Measurements from ENCODE around the gene MAPT. TPM values are rescaled to one million over a fixed set of nuclear protein-coding genes. Genes with fewer than 3 reads are reported as not detected.
"Not testable (repeated sequence)": the region's sequence is repeated elsewhere in the genome, so short reads cannot be mapped to it uniquely, and the experiment has no call there.

The MAPT gene
- total RNA-seq, 1 donor from 2014 or later: 4.8 TPM

DNA sequence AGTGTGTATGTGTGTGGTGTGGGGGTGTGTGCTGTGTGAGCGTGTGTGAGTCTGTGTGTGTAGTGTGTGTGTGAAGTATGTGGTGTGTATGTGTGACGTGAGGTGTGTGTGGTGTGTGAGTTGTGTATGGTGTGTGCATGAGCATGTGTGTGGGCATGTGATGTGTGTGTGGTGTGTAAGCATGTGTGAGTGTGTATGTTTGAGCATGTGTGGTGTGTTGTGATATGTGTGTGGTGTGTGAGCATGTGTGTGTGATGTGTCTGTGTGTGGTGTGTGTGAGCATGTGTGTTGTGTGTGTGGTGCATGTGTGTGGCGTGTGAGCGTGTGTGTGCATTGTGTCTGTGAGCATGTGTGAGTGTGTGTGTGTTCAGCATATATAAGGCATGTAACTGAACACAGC lies 20.9 kb downstream of the MAPT start:
- intact Hi-C loops (cut with DNase I): no loop called here
- ATAC-seq (no peak), DNase-seq (ENCODE audit: low spot score) (no peak)

DNA sequence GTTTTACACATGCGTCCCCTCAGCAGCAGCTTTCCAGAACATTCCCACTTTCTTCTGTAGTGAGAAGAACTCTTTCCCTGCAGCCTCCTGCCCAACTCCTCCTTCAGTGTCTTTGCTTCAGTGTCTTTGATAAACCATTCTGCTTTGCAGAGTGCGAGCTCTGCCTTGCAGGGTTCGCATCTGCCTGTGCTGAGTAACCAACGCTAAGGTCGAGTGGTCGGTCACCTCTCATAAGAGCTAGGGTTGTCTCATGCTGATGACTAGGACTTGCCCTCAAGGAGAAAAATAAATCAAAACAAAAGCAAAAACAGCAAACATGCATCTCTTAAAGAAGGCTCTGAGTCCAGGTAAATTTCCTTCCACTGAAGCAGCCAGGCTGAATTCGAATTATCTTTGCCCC lies 22.7 kb downstream of the MAPT start:
- ATAC-seq: no peak
- intact Hi-C loops (cut with DNase I): no loop called here
- no peak for DNase-seq (ENCODE audit: low spot score)

DNA sequence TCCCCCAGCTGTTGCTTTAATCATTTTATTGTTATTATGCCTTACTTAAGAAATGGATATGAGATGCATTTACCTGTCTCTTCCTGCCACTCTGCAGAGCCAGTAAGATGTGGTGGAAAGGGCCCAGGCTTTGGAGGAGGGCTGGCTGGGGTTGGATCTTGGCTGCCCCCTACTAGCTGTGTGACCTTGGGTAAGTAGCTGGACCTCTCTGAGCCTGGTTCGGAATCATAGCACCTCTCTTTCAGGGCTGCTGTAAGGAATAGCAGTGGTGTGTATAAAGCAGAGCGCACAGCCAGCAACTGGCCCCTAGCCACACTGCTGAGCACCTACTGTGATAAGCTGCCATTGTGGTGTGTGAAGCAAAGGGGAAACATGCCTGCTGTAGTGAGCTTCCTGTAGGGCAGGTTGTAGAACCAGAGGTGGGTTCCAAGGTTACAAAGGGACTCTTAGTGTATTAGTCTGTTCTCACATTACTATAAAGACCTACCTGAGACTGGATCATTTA lies 23.9 kb downstream of the MAPT start:
- DNase-seq (ENCODE audit: low spot score): no peak
- intact Hi-C loops (cut with DNase I): no loop called here
- no peak for ATAC-seq

DNA sequence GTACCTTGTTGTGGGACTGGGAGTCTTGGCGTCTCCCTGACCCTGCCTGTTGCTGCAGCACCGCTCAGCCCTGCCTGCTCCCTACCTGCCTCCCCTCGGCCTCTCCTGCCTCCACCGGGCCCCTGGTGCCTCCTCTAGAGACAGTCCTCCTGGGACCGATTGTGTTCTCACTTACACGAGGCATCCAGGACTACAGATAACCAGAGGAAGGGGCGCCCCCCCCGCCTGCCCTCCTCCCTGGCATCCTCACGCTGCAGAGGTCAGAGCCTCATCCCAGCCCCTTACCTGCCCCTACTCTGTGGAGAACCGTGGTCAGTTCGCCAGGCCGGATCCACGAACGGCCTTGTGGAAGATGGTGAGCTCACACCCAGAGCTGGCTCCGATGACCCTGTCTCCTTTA lies 24.8 kb downstream of the MAPT start:
- intact Hi-C loops (cut with DNase I): no loop called here
- ATAC-seq: no peak
- DNase-seq (ENCODE audit: low spot score): no peak

DNA sequence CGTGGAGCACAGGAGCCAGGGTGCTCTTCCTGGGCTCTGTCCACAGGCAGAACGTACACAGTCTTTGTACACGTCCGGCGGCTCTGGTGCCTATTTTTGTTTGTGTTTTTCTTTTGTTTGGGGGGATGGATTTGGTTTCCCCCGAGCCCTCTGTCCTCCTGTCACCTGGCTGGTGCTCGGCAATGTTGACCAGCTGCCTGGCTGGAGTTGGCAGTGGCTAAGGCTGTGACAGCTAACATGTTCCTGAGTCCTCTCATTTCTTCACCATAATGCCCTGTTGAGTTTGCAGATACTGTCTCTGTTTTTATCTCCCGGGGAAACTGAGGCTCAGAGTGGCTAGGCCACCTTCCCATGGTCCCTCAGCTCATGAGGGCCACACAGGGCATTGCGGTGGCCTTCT lies 25.7 kb downstream of the MAPT start:
- ATAC-seq (no peak), DNase-seq (ENCODE audit: low spot score) (no peak)
- intact Hi-C loops (cut with DNase I): no loop called here

DNA sequence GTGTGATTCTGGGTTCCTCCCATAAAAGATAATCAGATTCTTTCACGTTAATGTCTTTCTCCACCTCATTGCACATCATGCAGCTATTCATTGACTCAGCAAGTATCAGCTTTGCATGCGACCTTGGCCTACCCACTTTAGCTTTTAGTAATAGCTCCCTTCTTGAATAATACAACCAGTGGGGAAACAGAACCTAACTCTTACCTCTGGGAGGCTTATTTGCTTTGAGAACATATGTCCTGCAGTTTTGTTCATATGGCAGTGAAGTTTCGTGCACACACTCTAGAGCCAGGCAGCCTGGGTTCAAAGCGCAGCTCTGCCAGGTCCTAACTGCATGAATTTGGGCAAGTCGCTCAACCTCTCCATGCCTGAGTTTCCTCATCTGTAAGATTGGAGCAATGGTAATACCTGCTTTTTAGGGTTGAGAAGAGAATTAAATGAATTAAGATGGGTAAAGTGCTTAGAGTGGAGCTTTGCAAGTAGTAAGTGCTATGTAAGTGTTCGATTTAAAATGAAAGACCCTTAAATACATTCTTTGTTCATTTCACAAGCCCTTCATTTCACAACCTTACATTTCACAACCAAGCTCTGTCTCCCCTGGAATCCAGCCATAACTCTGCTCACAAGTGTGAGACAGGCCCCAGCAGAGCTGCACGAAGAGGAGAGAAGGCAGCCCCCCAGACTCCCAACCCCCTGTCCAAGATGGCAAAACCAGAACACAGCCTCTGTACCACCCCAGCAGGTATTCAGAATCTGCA lies 29.3 kb downstream of the MAPT start:
- ATAC-seq (peak; percentile 53), DNase-seq (ENCODE audit: low spot score) (no peak)
- intact Hi-C loops (cut with DNase I): no loop called here

DNA sequence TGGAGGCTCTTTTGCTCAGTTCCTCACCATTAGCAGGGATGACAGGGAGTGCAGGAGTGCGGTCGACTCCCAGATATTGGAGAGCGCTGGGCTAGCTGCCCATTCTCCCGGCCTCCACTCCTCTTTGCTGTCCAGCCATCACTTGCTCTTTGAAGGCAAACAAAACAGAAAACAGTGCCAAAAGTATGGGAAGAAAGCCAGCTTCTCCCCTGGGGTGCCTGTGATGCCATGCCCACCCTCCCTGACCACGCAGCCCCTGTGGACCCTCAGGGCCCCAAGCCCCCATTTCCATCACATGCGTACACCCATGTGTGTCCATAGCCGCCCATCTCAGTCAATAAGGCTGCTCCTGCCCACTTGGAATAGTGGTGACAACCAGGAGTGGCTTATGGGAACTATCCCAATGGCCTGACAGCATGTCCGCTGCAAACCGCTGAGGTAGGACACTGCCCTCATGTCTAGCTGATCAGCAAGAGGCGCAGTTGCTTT lies 30.0 kb downstream of the MAPT start:
- ATAC-seq (no peak), DNase-seq (ENCODE audit: low spot score) (no peak)
- intact Hi-C loops (cut with DNase I): no loop called here

DNA sequence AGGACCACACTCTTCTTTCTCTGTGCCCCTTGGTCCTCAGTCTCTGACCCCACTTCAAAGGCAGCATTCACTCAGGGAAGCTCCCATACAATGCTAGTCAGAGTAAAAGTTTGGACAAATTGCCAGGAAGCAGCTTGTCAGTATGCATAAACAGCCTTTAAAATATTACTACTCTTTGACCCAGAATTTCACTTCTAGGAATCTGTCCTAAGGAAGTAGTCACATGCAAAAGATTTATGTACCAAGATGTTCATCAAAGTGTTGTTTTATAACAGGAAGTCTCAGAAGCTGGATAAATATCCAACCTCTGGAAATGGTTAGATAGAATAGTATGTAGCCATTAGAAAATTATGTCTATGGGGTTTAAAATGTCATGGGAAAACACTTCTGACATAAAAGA lies 31.0 kb downstream of the MAPT start:
- intact Hi-C loops (cut with DNase I): no loop called here
- ATAC-seq (no peak), DNase-seq (ENCODE audit: low spot score) (no peak)

DNA sequence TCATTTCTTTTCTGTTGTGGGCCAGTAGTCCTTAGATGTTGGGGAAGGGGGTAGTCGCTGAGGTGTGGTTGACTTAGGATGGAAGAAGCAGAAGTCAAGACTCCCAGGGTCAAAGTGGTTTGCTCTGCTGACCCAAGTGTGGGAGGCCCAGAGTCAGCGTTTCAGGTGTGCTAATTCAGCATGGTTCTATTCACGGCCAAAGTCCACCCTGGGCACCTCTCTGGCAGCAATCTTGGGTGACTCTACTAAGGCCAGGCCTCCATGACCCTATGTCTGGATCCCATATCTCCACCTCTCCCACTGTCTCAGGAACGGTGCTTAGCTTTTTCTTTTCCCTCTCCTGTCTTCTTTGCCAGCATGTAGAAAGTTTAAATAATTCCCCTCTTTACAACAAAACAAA lies 32.9 kb downstream of the MAPT start:
- intact Hi-C loops (cut with DNase I): no loop called here
- DNase-seq (ENCODE audit: low spot score) (no peak), ATAC-seq (no peak)

DNA sequence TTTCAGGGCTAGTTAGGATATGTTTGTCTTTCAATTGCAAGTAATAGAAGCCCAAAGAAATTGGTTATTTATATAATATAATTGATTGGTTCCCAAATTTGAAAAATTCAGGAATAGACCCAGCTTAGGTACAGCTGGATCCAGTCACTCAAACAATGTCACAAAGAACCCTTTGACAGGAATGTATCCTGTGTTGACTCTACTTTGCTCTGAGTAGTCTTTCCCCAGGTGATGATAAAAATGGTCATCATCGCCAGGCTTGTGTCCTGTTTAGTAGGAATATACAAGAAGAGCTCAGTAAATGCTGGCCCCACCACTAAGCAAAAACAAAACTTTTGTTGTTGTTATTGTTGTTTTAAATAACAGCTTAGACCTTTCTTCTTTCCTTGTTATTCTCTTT lies 35.0 kb downstream of the MAPT start:
- intact Hi-C loops (cut with DNase I): no loop called here
- DNase-seq (ENCODE audit: low spot score) (no peak), ATAC-seq (no peak)

DNA sequence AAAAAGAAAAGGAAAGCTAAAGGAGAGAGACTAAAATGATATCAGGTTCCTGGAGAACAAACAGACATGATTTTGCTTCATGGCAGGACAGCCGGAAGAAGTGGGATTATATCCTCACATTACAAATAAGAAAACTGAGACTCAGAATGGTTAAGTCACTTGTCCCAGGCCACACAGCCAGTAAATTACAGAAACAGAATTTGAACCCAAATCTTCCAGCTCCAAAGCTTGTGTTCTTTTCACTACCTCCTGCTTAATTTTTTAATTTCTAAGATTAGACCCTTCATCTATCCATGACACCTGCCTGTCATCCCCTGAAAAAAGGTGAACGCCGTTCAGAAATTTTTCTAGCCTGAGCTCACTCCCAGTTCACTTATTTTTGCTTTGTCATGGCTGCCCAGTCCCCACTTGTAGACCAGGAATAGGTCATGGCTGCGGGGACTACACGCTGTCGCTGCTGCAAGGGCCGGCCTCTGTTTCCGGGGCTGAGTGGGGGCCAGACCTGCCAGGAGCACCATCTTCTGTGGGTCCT lies 36.1 kb downstream of the MAPT start:
- ATAC-seq: no peak

DNA sequence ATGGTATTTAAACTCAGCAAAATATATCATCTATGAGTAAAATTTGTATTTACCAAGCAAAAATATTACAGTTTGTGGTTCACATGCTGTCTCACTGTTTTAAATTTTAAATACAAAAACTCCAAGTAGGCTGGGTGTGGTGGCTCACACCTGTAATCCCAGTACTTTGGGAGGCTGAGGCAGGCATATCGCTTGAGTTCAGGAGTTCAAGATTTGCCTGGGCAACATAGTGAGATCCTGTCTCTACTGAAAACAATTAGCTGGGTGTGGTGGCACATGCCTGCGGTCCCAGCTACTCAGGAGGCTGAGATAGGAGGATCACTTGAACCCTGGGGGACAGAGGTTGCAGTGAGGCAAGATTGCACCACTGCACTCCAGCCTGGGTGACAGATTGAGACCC lies 37.3 kb downstream of the MAPT start:
- ATAC-seq (no peak), DNase-seq (ENCODE audit: low spot score) (no peak)
- intact Hi-C loops (cut with DNase I): no loop called here

More for the DNA sequence above, 36.1 kb downstream of the MAPT start:
- DNase-seq (ENCODE audit: low spot score): no peak
- intact Hi-C loops (cut with DNase I): no loop called here

DNA sequence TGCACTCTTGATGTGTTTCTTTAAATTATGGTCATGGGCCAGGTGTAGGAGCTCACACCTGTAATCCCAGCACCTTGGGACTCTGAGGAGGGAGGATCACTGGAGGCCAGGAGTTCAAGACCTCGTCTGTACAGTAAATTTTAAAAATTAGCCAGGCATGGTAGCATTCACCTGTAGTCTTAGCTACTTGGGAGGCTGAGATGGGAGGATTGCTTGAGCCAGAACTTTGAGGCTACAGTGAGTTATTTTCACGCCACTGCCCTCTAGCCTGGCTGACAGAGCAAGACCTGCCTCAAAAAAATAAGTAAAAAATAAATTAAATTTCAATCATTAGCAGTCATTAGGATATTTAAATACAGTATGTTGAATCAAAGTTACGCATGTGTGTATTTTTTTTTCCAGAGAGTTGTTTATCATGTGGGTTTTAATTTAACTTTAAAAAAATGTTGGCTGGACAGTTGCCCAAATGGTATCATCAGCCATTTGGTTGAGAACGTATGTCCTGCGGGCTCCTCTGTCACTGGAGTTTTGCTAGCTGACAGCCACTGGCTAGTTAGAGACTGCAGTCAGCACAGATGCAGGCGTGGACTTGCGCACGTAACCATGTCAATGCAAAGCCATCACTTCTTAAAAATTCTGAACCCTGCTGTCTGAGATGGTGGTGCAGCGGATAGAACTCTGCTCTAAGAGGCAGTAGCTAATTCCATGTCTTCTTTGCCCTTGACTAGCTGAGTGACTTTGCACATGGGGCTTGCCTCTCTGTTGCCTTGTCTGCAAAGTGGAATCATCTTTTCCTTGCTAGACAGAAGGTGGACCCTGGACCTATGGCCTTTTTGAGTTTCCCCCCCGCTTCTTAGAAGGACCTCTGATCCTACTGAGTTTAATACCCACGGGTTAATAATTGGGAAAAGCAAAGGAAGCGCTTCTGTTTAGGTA lies 40.0 kb downstream of the MAPT start:
- intact Hi-C loops (cut with DNase I): no loop called here
- ATAC-seq (no peak), DNase-seq (ENCODE audit: low spot score) (no peak)

DNA sequence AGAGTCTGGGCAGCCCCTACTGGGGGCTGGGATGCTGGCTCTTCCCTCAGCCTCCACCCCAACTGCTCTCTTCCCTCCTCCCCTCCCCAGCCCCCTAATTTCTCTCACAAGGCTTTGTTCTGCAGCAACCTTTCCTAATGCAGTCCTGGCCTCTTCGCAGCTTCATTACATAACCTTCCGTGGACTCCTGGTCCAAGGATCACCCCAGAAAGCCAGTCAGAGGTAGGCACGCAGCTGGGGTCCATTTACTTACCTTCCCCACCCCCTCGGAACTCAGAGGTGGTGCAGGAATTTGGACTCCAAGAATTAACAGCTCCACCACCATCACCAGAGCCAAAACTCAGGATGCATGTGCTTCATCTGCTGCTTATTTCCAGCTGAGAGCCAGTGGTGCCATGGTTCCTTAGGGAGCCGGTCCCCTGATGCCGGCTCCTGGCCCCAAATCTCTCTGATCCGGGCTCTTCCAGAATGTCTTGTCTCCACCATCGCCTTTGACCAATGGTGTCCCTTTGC lies 40.9 kb downstream of the MAPT start:
- no peak for ATAC-seq
- intact Hi-C loops (cut with DNase I): no loop called here

DNA sequence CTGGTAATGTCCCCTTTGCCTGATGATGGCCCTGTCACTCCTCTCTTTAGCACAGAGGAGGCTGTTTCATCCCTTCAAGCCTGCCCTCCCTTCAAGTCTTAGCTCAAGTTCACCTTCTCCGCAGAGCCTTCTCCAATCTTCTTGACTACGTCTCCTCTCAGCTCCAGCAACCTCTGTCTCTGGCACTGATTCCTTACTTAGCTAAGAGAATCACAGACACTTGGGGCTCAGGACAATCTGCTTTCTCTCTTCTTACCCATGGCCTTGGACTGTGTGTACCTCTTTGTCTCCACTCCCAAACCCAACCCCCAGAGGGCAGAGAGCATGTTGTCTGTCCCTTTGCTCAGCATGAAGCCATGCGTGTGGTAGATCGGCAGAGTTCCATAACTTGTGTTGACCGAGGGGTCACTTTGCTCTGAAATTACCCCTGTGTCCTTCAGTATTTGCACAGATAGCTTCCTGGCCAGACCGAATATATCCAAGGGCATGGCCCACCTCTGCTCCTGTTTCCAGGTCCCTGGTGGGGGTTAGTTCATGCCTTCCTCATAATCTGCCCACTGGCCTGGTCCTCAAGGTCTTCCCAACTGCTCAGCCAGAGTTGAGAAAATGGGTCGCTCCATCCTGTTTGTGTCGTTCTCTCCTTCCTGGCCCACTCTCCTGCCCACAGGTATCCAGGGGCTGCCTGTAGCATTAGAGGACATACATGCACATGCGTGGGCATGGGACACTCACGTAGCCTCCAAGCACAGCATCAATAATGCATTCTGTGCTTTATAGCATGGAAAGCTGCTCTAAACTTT lies 41.6 kb downstream of the MAPT start:
- ATAC-seq: no peak
- intact Hi-C loops (cut with DNase I): no loop called here
- no peak for DNase-seq (ENCODE audit: low spot score)

More for the DNA sequence above, 40.9 kb downstream of the MAPT start:
- DNase-seq (ENCODE audit: low spot score): no peak

DNA sequence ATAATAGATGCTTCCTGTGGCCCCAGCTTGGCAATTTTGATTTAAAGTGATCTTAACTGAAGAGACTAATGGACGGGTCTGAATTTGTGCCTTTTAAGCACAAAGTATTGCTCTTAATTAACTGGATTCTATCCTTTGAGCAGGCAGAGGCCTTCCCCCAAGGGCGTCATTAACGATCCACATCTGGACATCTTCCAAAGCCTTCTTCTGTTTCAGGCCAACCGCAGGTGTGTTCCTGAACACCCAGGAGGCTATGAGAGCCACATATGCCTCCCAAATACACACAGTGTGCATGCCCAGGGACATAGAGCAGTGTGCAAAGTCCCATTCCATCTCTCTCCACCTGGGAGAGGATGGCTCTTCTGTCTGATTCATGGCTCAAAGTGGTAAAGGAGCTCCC lies 42.3 kb downstream of the MAPT start:
- ATAC-seq: no peak
- no peak for DNase-seq (ENCODE audit: low spot score)
- intact Hi-C loops (cut with DNase I): no loop called here

DNA sequence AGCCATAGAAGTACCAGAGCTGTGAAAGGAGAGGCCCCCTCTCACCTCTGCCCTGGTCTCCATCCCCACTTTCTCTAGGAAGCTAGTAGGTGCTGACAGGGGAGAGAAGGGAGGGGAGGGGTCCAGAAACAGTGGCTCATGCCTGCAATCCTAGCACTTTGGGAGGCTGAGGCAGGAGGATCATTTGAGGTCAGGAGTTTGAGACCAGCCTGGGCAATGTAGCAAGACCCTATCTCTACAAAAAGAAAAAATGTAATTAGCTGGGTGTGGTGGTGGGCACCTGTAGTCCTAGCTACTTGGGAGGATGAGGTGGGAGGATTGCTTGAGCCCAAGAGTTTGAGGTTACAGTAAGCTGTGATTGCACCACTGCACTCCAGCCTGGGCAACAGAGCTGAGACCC lies 42.8 kb downstream of the MAPT start:
- intact Hi-C loops (cut with DNase I); ATAC-seq: not testable (repeated sequence)

DNA sequence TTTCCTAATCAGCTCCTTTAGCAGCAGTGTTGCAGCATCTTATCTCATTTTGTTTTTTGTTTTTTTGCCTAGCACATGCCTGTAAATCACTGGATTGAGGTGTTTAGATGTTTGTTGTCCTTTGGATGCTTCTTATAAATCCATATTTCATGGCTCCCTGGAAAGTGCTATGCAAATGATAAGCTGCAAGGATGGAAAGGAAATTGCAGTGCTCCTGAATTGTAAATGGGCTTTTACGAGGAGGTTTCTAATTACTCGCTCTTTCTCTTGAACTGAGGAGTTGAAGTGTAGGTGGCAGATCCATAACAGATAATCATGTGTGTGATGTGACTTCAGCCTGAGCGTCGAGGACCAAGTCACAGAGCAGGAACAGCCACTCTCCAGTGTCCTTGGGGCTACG lies 45.0 kb downstream of the MAPT start:
- no peak for ATAC-seq
- DNase-seq (ENCODE audit: low spot score): no peak
- intact Hi-C loops (cut with DNase I): no loop called here

More for the DNA sequence above, 42.8 kb downstream of the MAPT start:
- DNase-seq (ENCODE audit: low spot score): not testable (repeated sequence)

DNA sequence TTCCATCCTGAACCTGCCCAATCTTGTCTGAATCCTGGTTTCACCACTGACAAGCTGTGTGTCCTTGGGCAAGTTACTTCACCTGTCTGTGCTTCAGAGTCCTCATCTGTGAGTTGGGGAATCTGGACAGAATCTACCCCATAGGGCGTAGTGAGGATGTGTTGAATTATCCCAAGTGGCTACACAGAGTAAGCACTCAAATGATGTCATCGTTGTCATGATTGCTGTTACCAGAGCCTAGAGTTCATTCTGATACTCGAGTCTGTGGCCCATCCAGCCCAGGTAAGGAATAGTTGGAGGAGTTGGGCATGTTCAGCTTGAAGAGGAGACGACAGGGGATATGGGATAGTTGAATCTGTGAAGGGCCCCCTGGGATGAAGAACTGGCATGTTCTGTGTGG lies 45.9 kb downstream of the MAPT start:
- no peak for DNase-seq (ENCODE audit: low spot score)
- intact Hi-C loops (cut with DNase I): no loop called here
- ATAC-seq: no peak

Data from sciatic nerve (tissue), 2 donors.